BJ (cell line): ENCODE measurements around the gene NAPG. TPM values are rescaled to one million over a fixed set of nuclear protein-coding genes. Genes with fewer than 3 reads are reported as not detected.
"Not testable (repeated sequence)": the region's sequence is repeated elsewhere in the genome, so short reads cannot be mapped to it uniquely, and the experiment has no call there.

Source experiments
- CTCF ChIA-PET: fragments of 350-600 bp; formaldehyde crosslinking; extraction: SDS; loops from one replicate; lab custom pipeline; 2021; ENCODE audit warnings: antibody characterized with exemption, inconsistent platforms; lab: Yijun Ruan, JAX
- POLR2A ChIA-PET: fragments of 300-600 bp; sonication (Branson Sonifier 250); formaldehyde crosslinking; extraction: SDS; loops from one replicate; lab custom pipeline; 2021; ENCODE audit warnings: antibody characterized with exemption; lab: Charles Lee
- DNase-seq: peaks from one replicate; pipeline ENCODE4 v3.0.0-alpha.2; 2011; ENCODE audit warnings: low read depth
- H3K27me3 ChIP-seq: 2 replicates; pipeline ENCODE4 v1.6.0; 2011; ENCODE audit warnings: low read length; ENCODE audit not compliant: control insufficient read depth, insufficient read depth
- H3K36me3 ChIP-seq: 2 replicates; pipeline ENCODE4 v1.5.1; 2011; ENCODE audit warnings: low read length; ENCODE audit not compliant: control insufficient read depth, insufficient read depth
- H3K4me3 ChIP-seq: 2 replicates; pipeline ENCODE4 v1.5.1; 2011; ENCODE audit warnings: low read depth, mild to moderate bottlenecking, control low read depth, low read length
- CTCF ChIP-seq: IDR thresholded peaks from 2 replicates; pipeline ENCODE4 v1.5.1; 2011; ENCODE audit warnings: low read depth, mild to moderate bottlenecking, control low read depth, inconsistent platforms, low read length, moderate library complexity; ENCODE audit not compliant: insufficient read depth
- polyA plus RNA-seq: library from polyadenylated mRNA; depleted of rRNA; stranded (reverse); fragments of >200 nt; gene quantifications from 2 replicates; pipeline ENCODE4 v1.2.3, GENCODE V29; 2011

Gene NAPG
- polyA plus RNA-seq, 1 experiment, result 15.4 TPM

- POLR2A ChIA-PET, result no interaction called here
- Histone ChIP-seq H3K27me3 (no peaks in the 10 kb centered on the region), H3K4me3 (no peak overlapping the region), H3K36me3 (peaks cover 21% of the 10 kb centered on the region)
- CTCF ChIA-PET, result interaction anchor here (1.0 to 1.8 kb wide), 4 partner anchors 9 to 16 kb away, joined by 3 to 6 read pairs (median 5); no protein-coding TSS in a partner anchor
- no peak for TF ChIP-seq CTCF
- no peak for DNase-seq
These were observed 18.4 kb downstream of the NAPG start for GRCh38 chr18:10544093-10544748.

- ChIA-PET CTCF (interaction anchor here (0.8 to 1.5 kb wide), 5 partner anchors 13 to 27 kb away, joined by 3 to 5 read pairs (median 3); no protein-coding TSS in a partner anchor), POLR2A (no interaction called here)
- TF ChIP-seq CTCF, result no peak
- Histone ChIP-seq H3K36me3 (peaks cover 18% of the 10 kb centered on the region), H3K27me3 (no peaks in the 10 kb centered on the region), H3K4me3 (no peak overlapping the region)
- no peak for DNase-seq
These were observed 20.9 kb downstream of the NAPG start for GRCh38 chr18:10546557-10547300.

- ChIA-PET CTCF (interaction anchor here (1.3 kb wide), 1 partner anchor 8 kb away, joined by 5 read pairs; no protein-coding TSS in a partner anchor), POLR2A (no interaction called here)
- Histone ChIP-seq H3K27me3 (no peaks in the 10 kb centered on the region), H3K4me3 (no peak overlapping the region), H3K36me3 (peaks cover 15% of the 10 kb centered on the region)
- no peak for TF ChIP-seq CTCF
- no peak for DNase-seq
These were observed 26.4 kb downstream of the NAPG start for GRCh38 chr18:10552226-10552625.

- H3K27me3 ChIP-seq, H3K4me3 ChIP-seq, POLR2A ChIA-PET, DNase-seq, H3K36me3 ChIP-seq: not testable (repeated sequence)
- CTCF ChIA-PET, result interaction anchor here (0.7 kb wide), 1 partner anchor 997 kb away, joined by 4 read pairs; no protein-coding TSS in a partner anchor
These were observed 30.4 kb downstream of the NAPG start for GRCh38 chr18:10556251-10556650.

GRCh38 chr18:10557085-10557677, 31.4 kb downstream of the NAPG start:
- POLR2A ChIA-PET, result no interaction called here
- TF ChIP-seq CTCF, result no peak
- H3K36me3 ChIP-seq, result peaks cover 8% of the 10 kb centered on the region
- H3K4me3 ChIP-seq, result no peak overlapping the region
- no peaks in the 10 kb centered on the region for H3K27me3 ChIP-seq
- CTCF ChIA-PET, result interaction anchor here (1.1 kb wide), 1 partner anchor 996 kb away, joined by 3 read pairs; no protein-coding TSS in a partner anchor
- no peak for DNase-seq
